ENCODE measurements around the gene MTHFD1. TPM values are rescaled to one million over a fixed set of nuclear protein-coding genes. Genes with fewer than 3 reads are reported as not detected.
A peak's percentile ranks its signal among the peaks of the same experiment; 100 is the strongest.

The MTHFD1 gene
- total RNA-seq, 2 experiments from 2014 or later: 213 to 222 TPM

GRCh38 chr14:64407329-64407728, 19.2 kb downstream of the MTHFD1 start:
- no peaks in the 10 kb centered on the region for H3K9me3 Mint-ChIP-seq (ENCODE audit: low read depth)
- H3K27ac Mint-ChIP-seq: no peak overlapping the region
- no peak overlapping the region for H3K4me3 Mint-ChIP-seq
- H3K36me3 Mint-ChIP-seq (ENCODE audit: low read depth): peaks cover 39% of the 10 kb centered on the region
- no peak for ATAC-seq
- ChIA-PET POLR2A (no interaction called here), CTCF (interaction anchor here (1.0 to 1.4 kb wide), 2 partner anchors 19 to 21 kb away, joined by 3 to 5 read pairs; no protein-coding TSS in a partner anchor)
- H3K4me1 Mint-ChIP-seq: peaks cover 2% of the 10 kb centered on the region
- no peaks in the 10 kb centered on the region for H3K27me3 Mint-ChIP-seq
- intact Hi-C loops (cut with DNase I, micrococcal nuclease): no loop called here
- no peak for DNase-seq

- Mint-ChIP-seq H3K36me3 (ENCODE audit: low read depth) (peaks cover 33% of the 10 kb centered on the region), H3K27me3 (no peaks in the 10 kb centered on the region), H3K4me3 (no peak overlapping the region), H3K27ac (peak overlapping the region; percentile 12), H3K4me1 (peaks cover 2% of the 10 kb centered on the region), H3K9me3 (ENCODE audit: low read depth) (no peaks in the 10 kb centered on the region)
- ATAC-seq: no peak
- intact Hi-C loops (cut with DNase I, micrococcal nuclease): no loop called here
- CTCF ChIA-PET: interaction anchor here (0.7 kb wide), 1 partner anchor 20 kb away, joined by 3 read pairs; no protein-coding TSS in a partner anchor
- no peak for DNase-seq
- POLR2A ChIA-PET: no interaction called here
These were observed 21.2 kb downstream of the MTHFD1 start for GRCh38 chr14:64409126-64409920.

GRCh38 chr14:64410084-64410774, 22.1 kb downstream of the MTHFD1 start:
- Mint-ChIP-seq H3K27me3 (no peaks in the 10 kb centered on the region), H3K27ac (no peak overlapping the region), H3K4me3 (no peak overlapping the region), H3K4me1 (no peaks in the 10 kb centered on the region), H3K36me3 (ENCODE audit: low read depth) (peaks cover 33% of the 10 kb centered on the region), H3K9me3 (ENCODE audit: low read depth) (no peaks in the 10 kb centered on the region)
- ChIA-PET CTCF (interaction anchor here (0.7 kb wide), 1 partner anchor 19 kb away, joined by 3 read pairs; no protein-coding TSS in a partner anchor), POLR2A (no interaction called here)
- no peak for ATAC-seq
- intact Hi-C loops (cut with DNase I, micrococcal nuclease): no loop called here
- DNase-seq: no peak

- Mint-ChIP-seq H3K27ac (no peak overlapping the region), H3K36me3 (ENCODE audit: low read depth) (peaks cover 36% of the 10 kb centered on the region), H3K4me3 (no peak overlapping the region), H3K4me1 (no peaks in the 10 kb centered on the region), H3K27me3 (no peaks in the 10 kb centered on the region), H3K9me3 (ENCODE audit: low read depth) (no peaks in the 10 kb centered on the region)
- DNase-seq (no peak), ATAC-seq (no peak)
- POLR2A ChIA-PET: no interaction called here
- intact Hi-C loops (cut with DNase I, micrococcal nuclease): no loop called here
- CTCF ChIA-PET: no interaction called here
These were observed 22.8 kb downstream of the MTHFD1 start for GRCh38 chr14:64411001-64411400.

- DNase-seq: no peak
- Mint-ChIP-seq H3K36me3 (ENCODE audit: low read depth) (peaks cover 44% of the 10 kb centered on the region), H3K4me1 (no peaks in the 10 kb centered on the region), H3K9me3 (ENCODE audit: low read depth) (no peaks in the 10 kb centered on the region), H3K27ac (no peak overlapping the region), H3K27me3 (no peaks in the 10 kb centered on the region), H3K4me3 (no peak overlapping the region)
- ChIA-PET POLR2A (no interaction called here), CTCF (interaction anchor here (1.0 kb wide), 1 partner anchor 18 kb away, joined by 4 read pairs; no protein-coding TSS in a partner anchor)
- intact Hi-C loops (cut with DNase I, micrococcal nuclease): no loop called here
- no peak for ATAC-seq
These were observed 24.1 kb downstream of the MTHFD1 start for GRCh38 chr14:64412237-64412636.

GRCh38 chr14:64416348-64416932, 28.3 kb downstream of the MTHFD1 start:
- H3K27me3 Mint-ChIP-seq: no peaks in the 10 kb centered on the region
- H3K4me1 Mint-ChIP-seq: peaks cover 3% of the 10 kb centered on the region
- H3K27ac Mint-ChIP-seq: no peak overlapping the region
- ChIA-PET POLR2A (interaction anchor here (0.5 to 0.6 kb wide), 2 partner anchors 82 to 525 kb away, joined by 4 to 5 read pairs; no protein-coding TSS in a partner anchor), CTCF (interaction anchor here (0.6 to 1.7 kb wide), 2 partner anchors 14 to 15 kb away, joined by 3 to 6 read pairs; no protein-coding TSS in a partner anchor)
- intact Hi-C loops (cut with DNase I, micrococcal nuclease): no loop called here
- DNase-seq (no peak), ATAC-seq (no peak)
- H3K4me3 Mint-ChIP-seq: no peak overlapping the region
- H3K9me3 Mint-ChIP-seq (ENCODE audit: low read depth): no peaks in the 10 kb centered on the region
- peaks cover 66% of the 10 kb centered on the region for H3K36me3 Mint-ChIP-seq (ENCODE audit: low read depth)

GRCh38 chr14:64417055-64417770, 29.1 kb downstream of the MTHFD1 start:
- Mint-ChIP-seq H3K27me3 (no peaks in the 10 kb centered on the region), H3K27ac (no peak overlapping the region), H3K9me3 (ENCODE audit: low read depth) (no peaks in the 10 kb centered on the region), H3K36me3 (ENCODE audit: low read depth) (peaks cover 65% of the 10 kb centered on the region), H3K4me3 (no peak overlapping the region), H3K4me1 (peaks cover 6% of the 10 kb centered on the region)
- ChIA-PET POLR2A (interaction anchor here (0.5 kb wide), 1 partner anchor 81 kb away, joined by 5 read pairs; no protein-coding TSS in a partner anchor), CTCF (interaction anchor here (0.6 to 1.7 kb wide), 2 partner anchors 13 to 16 kb away, joined by 3 to 6 read pairs; no protein-coding TSS in a partner anchor)
- ATAC-seq (no peak), DNase-seq (no peak)
- intact Hi-C loops (cut with DNase I, micrococcal nuclease): no loop called here

GRCh38 chr14:64417771-64418125, 29.6 kb downstream of the MTHFD1 start:
- Mint-ChIP-seq H3K27ac (no peak overlapping the region), H3K27me3 (no peaks in the 10 kb centered on the region), H3K4me3 (no peak overlapping the region), H3K9me3 (ENCODE audit: low read depth) (no peaks in the 10 kb centered on the region), H3K4me1 (peaks cover 11% of the 10 kb centered on the region), H3K36me3 (ENCODE audit: low read depth) (peaks cover 67% of the 10 kb centered on the region)
- DNase-seq: no peak
- no peak for ATAC-seq
- ChIA-PET CTCF (interaction anchor here (1.7 kb wide), 1 partner anchor 12 kb away, joined by 6 read pairs; no protein-coding TSS in a partner anchor), POLR2A (no interaction called here)
- intact Hi-C loops (cut with DNase I, micrococcal nuclease): no loop called here

- ChIA-PET CTCF (interaction anchor here (1.9 kb wide), 1 partner anchor 11 kb away, joined by 9 read pairs; no protein-coding TSS in a partner anchor), POLR2A (interaction anchor here (0.6 to 0.8 kb wide), 2 partner anchors 25 to 27 kb away, joined by 3 read pairs; no protein-coding TSS in a partner anchor)
- no peak for ATAC-seq
- H3K4me1 Mint-ChIP-seq: peaks cover 12% of the 10 kb centered on the region
- H3K4me3 Mint-ChIP-seq: no peak overlapping the region
- peaks cover 69% of the 10 kb centered on the region for H3K36me3 Mint-ChIP-seq (ENCODE audit: low read depth)
- no peak for DNase-seq
- H3K9me3 Mint-ChIP-seq (ENCODE audit: low read depth): no peaks in the 10 kb centered on the region
- no peak overlapping the region for H3K27ac Mint-ChIP-seq
- intact Hi-C loops (cut with DNase I, micrococcal nuclease): no loop called here
- no peaks in the 10 kb centered on the region for H3K27me3 Mint-ChIP-seq
These were observed 30.9 kb downstream of the MTHFD1 start for GRCh38 chr14:64419003-64419402.

GRCh38 chr14:64421166-64421565, 33.0 kb downstream of the MTHFD1 start:
- no peaks in the 10 kb centered on the region for H3K9me3 Mint-ChIP-seq (ENCODE audit: low read depth)
- DNase-seq (no peak), ATAC-seq (no peak)
- H3K4me1 Mint-ChIP-seq: peaks cover 12% of the 10 kb centered on the region
- no peaks in the 10 kb centered on the region for H3K27me3 Mint-ChIP-seq
- H3K4me3 Mint-ChIP-seq: no peak overlapping the region
- H3K36me3 Mint-ChIP-seq (ENCODE audit: low read depth): peaks cover 71% of the 10 kb centered on the region
- H3K27ac Mint-ChIP-seq: no peak overlapping the region
- intact Hi-C loops (cut with DNase I, micrococcal nuclease): no loop called here
- ChIA-PET CTCF (interaction anchor here (0.5 to 2.8 kb wide), 6 partner anchors 9 to 408 kb away, joined by 3 to 9 read pairs (median 4); no protein-coding TSS in a partner anchor), POLR2A (no interaction called here)

GRCh38 chr14:64422005-64422404, 33.9 kb downstream of the MTHFD1 start:
- DNase-seq (no peak), ATAC-seq (no peak)
- CTCF ChIA-PET: interaction anchor here (1.0 to 2.8 kb wide), 3 partner anchors 8 to 18 kb away, joined by 5 to 9 read pairs (median 7); no protein-coding TSS in a partner anchor
- no peaks in the 10 kb centered on the region for H3K9me3 Mint-ChIP-seq (ENCODE audit: low read depth)
- H3K27me3 Mint-ChIP-seq: no peaks in the 10 kb centered on the region
- H3K36me3 Mint-ChIP-seq (ENCODE audit: low read depth): peaks cover 71% of the 10 kb centered on the region
- H3K27ac Mint-ChIP-seq: no peak overlapping the region
- POLR2A ChIA-PET: no interaction called here
- peaks cover 12% of the 10 kb centered on the region for H3K4me1 Mint-ChIP-seq
- H3K4me3 Mint-ChIP-seq: no peak overlapping the region
- intact Hi-C loops (cut with DNase I, micrococcal nuclease): no loop called here

Data from activated CD4-positive, alpha-beta T cell treated with anti-CD3 and anti-CD28 coated beads for 36 hours (primary cell).